ACHN (cell line): ENCODE results near the gene TMX3.

Source experiments
- DNase-seq: peaks from one replicate; pipeline ENCODE4 v3.0.0-alpha.2; 2015
- in situ Hi-C: cut with HindIII; loops from 2 replicates; pipeline ENCODE4 v1.10.0; 2017; ENCODE audit warnings: low sequenced_read_pairs, low pct_ligation_motif_present, low pct_unique_long_range_greater_than_20kb

TMX3 gene, protein sequence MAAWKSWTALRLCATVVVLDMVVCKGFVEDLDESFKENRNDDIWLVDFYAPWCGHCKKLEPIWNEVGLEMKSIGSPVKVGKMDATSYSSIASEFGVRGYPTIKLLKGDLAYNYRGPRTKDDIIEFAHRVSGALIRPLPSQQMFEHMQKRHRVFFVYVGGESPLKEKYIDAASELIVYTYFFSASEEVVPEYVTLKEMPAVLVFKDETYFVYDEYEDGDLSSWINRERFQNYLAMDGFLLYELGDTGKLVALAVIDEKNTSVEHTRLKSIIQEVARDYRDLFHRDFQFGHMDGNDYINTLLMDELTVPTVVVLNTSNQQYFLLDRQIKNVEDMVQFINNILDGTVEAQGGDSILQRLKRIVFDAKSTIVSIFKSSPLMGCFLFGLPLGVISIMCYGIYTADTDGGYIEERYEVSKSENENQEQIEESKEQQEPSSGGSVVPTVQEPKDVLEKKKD

DNA sequence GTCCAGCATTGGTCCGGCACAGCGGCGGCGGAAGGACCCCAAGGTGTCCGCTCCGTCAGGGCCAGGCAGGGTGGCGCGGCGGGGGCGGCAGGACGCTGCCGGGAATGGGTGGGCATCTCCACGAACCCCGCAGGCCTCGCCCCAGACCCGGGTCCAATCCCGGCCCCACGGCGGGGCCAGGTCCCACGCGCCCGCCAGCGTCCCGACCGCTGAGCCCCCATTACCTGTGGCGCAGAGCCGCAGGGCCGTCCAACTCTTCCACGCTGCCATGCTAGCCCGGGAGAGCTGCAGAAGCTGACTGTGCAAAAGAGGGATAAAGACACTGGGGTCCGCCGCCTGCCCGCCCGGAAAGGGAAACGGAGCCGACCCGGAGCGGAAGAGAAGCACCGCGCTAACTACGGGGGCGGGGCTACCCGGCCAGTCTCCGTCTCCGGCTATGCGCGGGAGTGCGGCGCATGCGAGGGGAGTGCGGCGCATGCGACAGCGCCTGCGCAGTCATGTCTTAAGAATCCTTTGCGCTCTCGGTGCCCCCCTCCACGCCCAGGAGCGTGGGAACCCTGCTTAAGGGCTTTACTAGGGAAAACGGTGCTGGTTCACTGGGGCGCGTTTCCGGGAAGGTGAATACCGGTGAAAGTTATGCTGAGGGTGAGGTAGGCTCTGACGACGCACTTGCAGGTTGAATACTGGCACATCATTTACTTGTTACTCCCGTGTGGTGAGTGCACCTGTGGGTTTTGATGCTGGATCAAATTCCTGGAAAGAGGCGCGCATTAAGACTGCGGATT lies at the start of gene TMX3:
TMX3 (minus strand) TSS at position 397 of the 785 bp plus-strand sequence; CDS start at position 270, 127 bp downstream.
- DNase-seq, result peak; percentile 93
- in situ Hi-C loops, result no loop called here

DNA sequence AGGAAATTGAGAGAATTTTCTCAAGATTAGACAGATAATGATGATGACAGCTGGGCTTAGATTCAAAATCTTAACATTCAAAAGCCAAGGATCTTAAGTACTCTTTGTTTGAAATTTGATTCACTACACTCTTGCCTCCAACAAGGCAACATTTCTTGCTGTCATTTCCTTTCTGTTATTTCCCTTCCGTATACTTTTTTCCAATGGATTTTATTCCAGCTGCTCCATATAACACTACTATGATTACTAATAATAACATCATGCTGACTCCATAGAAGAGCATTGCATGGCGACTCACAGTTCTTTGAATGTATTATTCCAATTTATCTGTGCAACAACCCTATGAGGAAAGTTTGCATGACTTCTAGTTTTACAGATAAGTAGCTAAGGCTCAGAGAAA lies 49.1 kb upstream of the TMX3 start:
- no peak for DNase-seq
- in situ Hi-C loops, result no loop called here

DNA sequence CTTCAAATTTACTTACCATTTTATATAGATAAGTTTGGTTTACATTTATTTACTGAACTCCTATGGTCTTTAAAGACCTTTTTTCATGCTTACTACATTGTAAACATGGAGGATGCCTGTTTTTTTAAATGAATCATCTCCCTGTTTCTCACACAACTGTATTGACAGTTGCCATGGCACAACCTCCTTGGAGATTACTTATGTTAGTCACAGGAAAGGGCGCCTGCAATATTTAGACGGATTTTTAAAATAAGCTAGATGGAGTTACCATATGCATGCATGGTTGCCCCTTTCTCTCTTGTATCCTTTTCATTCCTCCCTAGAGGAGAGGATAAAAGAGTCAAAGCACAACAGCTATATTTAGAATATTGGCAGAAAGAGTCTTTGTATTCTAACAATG lies 48.2 kb upstream of the TMX3 start:
- no peak for DNase-seq
- in situ Hi-C loops, result no loop called here

DNA sequence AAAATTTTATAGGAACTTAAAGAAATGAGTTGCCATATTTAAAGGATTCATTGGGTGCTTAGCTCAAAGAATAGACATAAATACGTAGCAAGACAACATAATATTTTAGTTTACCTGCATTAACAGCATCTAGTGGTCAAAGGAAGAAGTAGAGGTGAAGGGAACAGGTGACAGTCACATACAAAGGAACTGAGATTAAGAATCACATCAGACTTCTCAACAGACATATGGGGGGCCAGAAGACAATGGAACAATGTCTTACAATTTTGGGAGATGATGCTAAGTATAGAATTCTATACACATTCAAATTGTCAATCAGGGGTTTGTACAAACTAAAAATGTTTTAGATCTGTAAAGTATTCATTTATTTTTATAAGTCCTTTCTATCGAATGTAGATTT lies 44.4 kb upstream of the TMX3 start:
- in situ Hi-C loops, result no loop called here

DNA sequence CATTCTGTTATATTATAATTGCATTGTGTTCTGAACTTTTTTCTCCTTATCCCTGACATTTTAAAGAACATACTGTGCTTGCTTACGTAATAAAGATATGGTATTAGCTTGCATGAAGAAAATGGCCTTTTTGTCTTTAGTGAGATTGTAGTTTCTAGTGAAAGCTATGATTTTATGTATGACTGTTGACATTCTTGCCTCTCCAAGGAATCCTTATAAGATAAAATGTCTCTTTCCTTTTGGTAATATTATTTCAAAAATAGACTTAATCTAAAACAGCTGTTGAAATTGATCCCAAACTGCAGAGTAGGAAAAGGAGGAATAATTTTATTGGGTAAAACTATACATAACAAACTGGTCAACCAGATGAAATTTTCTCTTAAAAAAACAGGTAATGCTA lies 42.2 kb upstream of the TMX3 start:
- no peak for DNase-seq
- in situ Hi-C loops, result no loop called here

More for the DNA sequence above, 44.4 kb upstream of the TMX3 start:
- no peak for DNase-seq

DNA sequence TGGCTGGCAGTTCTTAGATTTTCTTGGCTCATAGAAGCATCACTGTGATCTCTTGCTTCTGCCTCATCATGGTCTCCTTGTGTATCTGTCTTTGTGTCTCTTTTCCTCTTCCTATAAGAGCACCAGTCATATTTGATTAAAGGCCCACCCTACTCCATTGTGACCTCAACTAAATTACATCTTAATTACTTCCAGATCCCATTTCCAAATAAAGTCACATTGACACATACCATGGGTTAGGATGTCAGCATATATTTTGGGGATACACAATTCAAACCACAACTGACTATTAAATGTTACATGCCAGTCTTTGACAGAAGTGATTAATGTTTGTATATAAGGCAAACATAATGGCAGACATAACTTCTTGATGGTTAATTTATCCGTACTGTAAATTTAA lies 27.3 kb upstream of the TMX3 start:
- no peak for DNase-seq
- in situ Hi-C loops, result no loop called here

DNA sequence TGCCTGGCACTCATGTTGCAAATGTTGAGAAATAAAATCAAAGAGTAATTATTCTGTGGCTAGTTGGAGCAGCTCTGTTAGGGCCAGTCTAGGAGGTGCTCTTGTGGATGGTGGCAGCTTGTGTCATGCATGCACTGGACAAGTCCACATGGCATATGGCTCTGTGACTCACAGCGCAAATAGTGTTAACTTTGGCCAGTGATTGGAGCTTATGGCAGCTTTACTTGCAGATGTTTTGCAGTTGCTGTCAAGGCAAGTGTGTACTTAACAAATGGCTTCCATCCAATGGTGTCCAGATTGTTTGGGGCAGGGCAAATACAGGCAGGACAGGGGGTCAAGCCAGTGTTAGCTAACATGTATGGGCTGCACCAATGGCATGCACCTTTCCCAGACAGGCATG lies 26.1 kb upstream of the TMX3 start:
- DNase-seq, result no peak
- in situ Hi-C loops, result no loop called here

DNA sequence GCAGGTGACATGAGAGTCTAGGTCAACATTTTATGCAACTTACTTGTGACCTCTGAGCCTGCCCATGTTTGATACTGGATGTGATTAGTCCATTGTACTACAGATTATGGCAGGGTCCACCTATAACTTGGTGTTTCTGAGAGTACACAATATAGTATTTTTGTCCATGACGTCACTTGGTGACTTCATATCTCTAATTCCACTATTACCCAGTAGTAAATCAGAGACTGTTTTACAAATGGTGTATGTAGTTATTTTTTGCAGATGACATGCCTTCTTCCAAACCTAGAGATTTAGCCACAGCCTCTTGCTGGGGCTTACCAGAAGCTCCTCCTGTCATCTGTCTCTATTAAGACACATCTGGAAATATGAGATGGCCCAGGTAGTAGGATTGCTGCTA lies 24.6 kb upstream of the TMX3 start:
- in situ Hi-C loops, result no loop called here
- no peak for DNase-seq

DNA sequence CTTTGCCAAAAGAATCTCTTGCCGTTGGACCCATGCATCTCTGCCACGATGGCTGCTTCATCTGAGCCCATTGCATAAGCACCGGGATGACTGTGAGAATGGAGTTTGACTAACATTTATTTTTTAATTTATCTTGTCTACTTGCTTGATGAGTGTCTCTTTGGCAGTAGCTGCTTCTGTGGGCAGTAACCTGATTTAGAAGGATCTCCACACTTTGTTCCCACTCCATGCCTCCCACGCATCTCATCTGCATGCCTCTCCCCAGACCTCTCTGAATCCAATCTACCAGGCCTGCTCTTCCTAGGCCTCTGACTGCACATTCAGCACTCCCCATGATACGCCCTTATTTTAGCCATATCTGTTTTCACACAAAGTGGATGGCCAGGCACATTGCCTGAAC lies 23.7 kb upstream of the TMX3 start:
- DNase-seq, result no peak
- in situ Hi-C loops, result no loop called here

DNA sequence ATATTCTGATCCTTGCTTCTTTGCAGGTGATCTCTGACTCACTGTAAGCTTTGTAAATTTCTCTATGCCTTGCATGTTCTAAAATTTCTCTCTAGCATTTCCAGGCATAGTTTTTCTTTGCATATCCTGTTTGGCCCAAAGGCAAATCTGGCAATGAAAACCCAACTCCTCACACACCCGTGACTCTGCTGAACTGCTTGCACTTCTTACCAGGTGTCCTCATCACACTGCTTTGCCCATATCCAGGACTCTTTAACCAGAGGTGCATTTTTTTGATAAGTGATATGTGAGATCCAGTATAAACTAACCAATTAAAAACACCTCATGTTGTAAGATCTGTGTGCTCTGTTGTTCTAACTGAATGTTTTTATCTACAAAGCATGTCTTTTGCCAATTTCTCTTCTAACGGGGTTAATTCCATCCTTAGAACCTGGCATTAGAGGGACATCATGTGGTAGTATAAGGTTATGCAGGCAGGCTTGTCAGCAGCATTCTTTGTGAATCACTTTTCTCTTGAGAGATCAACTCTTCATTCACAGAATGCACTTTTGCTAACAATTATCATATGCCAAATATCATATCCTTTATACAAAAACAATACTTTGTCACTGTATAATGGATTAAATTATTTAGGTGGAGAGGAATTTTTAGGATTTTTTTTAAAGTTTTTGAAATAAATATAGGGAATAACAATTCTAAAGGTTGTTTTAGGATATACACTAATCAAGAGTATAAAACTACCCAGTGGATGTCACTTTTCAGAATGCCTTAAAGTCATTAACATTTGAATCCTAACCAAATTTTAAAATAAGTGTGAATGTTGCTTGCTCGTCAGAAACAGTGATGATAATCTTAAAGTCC lies 20.8 kb upstream of the TMX3 start:
- in situ Hi-C loops, result no loop called here
- peak; percentile 51 for DNase-seq

DNA sequence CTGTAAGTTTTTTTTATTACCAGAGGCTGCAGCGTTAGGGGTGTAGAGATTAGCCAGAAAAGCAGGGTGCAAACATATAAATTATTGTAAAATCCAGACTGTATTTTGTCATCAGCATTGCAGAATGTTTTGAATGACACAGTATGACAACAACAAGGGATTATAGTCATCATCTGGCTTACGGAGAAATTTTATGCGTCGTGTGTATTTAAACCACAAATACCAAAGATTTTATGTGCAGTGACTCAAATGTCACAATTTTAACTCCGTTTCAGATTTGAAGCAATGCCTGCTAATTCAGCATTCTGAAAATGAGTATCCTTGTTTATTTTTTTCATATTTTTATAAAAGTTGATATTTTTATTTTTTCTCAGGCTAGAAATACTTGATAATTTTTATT lies 19.4 kb upstream of the TMX3 start:
- DNase-seq, result no peak
- in situ Hi-C loops, result no loop called here

DNA sequence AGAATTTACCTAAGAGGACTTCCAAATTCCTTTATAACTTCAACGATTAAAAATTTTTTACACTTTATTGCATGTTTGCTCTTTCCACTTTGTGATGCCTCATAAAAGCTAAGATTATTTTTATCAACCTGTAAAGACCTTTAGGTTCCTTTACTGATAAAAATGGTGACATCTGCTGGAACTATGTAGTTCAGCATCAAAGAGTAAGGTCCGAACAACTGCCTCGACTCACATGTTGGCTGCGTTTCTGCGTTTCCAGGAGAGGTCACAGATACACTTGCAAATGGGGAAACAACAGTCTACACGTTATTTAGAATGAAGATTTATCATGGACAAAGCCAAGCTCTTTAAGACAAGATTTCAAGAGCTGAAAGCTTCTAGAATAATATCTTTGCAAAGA lies 18.8 kb upstream of the TMX3 start:
- in situ Hi-C loops, result no loop called here
- DNase-seq, result no peak

DNA sequence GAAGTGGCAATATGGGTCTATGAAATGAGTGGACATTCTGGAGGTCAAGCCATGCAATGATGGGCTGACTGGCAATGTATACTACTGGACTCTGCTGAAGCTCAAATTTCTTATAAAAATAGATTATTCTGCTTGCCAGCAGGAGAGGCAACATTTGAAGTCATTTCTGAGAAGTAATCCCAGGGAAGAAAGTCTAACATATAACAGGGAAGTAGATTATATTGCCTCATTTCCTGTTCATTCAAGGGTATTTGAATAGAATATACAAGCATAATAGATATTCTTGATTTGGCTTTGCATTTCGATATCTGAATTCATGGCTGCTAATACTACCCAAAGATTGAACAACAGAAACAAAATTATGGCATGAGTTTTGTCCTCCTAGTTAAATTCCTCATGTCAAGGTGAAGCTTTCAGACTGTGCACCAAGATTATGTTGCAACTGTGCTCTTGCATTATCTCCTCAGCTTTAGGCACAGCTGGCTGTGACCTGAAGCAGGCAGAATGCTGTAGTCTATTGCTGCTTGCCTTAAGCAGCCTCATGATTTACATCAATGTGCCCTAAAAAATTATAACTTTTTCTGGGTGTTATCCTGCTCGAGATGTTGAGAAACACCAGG lies 13.3 kb upstream of the TMX3 start:
- in situ Hi-C loops, result no loop called here
- no peak for DNase-seq

DNA sequence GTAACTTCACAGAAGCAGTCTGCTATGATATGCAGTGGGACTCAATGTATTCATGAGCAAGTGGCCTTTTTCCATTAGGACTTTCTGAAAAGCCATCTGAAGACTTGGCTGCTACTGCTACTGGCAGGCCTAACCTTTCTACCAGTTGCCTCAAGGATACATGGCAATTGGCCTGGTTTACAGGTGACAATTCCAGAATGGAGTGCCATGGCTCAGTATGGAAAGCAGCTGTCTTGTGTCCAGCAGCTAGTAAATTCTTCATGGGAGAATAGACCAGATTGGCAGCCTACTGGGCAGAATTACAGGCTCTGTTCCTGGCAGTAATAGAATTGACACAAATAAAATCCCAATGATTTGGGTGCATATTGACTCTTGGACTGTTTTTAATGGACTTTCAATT lies 12.6 kb upstream of the TMX3 start:
- in situ Hi-C loops, result no loop called here
- no peak for DNase-seq

DNA sequence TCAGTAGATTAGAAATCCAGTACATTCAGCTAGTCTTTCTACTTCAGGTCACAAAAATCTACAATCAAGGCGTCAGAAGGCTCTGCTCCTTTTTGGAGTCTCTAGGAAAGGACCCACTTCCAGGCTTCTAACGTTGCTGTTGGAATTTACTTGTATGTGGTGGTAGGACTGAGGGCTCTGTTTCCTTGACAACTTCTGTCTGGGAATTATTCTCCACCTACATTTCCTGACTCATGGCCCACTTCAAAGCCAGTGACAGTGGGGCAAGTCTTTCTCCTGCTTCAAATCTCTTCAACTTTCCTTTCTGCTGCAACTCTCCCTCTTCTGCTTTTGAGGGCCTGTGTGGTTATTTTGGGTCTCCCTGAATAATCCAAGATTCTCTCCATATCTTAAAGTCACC lies 10.4 kb upstream of the TMX3 start:
- in situ Hi-C loops, result no loop called here
- DNase-seq, result no peak

DNA sequence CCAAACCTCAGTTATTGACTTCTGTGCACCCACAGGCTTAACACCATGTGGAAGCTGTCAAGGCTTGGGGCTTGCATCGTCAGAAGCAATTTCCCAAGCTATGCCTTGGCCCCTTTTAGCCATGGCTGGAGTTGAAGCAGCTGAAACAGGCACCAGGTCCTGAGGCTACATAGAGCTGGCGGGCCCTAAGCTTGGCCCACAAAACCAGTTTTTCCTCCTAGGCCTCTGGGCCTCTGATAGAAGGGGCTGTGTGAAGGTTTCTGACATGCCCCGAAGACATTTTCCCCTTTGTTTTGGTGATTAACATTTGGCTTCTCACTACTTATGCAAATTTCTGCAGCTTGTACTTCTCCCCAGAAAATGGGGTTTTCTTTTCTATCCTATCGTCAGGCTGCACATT lies 9.1 kb upstream of the TMX3 start:
- in situ Hi-C loops, result no loop called here

DNA sequence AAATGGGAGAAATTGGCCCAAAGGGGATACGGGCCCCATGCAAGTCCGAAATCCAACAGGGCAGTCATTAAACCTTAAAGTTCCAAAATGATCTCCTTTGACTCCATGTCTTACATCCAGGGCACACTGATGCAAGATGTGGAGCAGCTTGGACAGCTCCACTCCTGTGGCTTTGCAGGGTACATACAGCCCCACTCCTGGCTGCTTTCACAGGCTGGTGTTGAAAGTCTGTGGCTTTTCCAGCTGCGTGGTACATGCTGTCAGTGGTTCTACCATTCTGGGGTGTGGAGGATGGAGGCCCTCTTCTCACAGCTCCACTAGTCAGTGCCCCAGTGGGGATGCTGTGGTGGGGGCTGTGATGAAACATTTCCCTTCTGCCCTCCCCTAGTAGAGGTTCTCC lies 8.6 kb upstream of the TMX3 start:
- in situ Hi-C loops, result no loop called here

More for the DNA sequence above, 9.1 kb upstream of the TMX3 start:
- DNase-seq, result no peak

DNA sequence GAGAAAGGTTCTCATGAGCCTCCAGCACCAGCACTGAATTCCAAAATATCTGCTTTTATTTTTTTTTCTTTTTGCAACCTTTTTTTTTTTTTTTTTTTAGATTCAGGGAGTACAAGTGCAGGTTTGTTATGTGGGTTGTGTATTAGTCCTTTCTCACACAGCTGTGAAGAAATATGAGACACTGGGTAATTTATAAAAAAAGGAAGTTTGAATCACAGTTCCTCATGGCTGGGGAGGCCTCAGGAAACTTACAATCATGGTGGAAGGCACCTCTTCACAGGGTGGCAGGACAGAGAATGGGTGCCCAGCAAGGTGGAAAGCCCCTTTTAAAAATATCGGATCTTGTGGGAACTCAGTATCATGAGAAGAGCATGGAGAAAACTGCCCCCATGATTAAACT lies 7.9 kb upstream of the TMX3 start:
- DNase-seq, result no peak
- in situ Hi-C loops, result no loop called here

More for the DNA sequence above, 8.6 kb upstream of the TMX3 start:
- no peak for DNase-seq
